Stimulated activated CD8-positive, alpha-beta memory T cell treated with anti-CD3 and anti-CD28 coated beads, Interleukin-12 subunit alpha, Interleukin-12 subunit beta, amount 100 ng/mL, for 1 hour (primary cell): Measurements from ENCODE around the gene YJU2.
A peak's percentile ranks its signal among the peaks of the same experiment; 100 is the strongest.
"Not testable (repeated sequence)": the region's sequence is repeated elsewhere in the genome, so short reads cannot be mapped to it uniquely, and the experiment has no call there.

Source experiments
- DNase-seq: peaks from one replicate; pipeline ENCODE4 v3.0.0-alpha.2; 2020; ENCODE audit warnings: low read depth

YJU2 gene

DNA sequence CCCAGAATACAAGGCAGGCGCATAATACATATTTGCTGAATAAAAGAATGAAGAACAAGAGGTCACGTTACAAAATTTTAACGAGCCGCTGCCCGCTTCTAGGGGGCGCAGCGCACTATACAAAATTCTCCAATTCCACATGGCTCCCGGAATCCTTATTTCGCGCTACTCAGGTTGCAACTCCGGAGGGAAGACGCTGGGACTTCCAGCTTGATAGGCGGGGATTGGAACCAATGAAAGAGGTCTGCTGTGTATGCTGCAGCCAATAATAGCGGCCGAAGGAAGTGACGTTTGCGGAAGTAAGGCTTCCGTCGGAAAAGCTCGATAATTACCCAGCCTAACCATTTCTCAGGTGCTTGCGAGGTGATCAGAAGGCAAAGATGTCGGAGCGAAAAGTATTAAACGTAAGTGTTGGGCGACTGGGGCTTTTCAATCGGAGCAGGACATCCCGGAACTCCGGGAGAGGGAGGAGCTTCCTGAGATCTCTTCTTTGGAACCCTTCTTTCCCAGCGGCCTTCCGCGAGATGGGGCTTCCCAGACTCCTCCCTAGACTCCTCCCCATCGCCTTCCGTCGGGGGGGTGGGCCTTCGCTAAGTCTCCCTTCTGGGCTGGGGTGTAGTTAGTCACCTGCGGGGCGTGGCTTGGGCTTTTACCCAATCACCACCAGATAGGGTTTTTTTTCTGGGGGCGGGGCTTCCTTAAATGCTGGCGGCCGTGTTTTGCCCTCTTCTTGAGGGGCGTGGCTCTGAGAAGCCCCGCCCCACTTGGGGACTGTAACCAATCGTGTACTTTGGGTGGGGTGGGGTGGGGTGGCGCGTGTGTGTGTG is at the start of gene YJU2:
Gene YJU2, plus strand, starts transcription at position 314 of the 827 bp plus-strand sequence. Its CDS starts 67 bp downstream, at position 381.
- peak; percentile 97 for DNase-seq

DNA sequence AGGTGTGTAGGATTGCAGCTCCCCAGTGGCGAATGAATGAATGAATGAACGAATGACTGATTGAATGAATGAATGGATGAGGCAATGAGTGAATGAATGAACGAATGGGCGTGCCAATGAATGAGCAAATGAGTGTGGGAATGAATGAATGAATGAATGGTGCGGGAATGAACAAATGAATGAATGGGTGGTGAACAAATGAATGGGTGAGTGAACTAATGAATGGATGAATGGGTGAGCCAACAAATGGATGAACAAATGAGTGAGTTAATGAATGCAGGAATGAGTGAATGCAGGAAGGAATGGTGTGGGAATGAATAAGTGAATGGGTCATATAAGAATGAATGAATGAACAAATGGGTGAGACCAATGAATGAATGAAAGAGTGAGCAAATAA is 49.7 kb upstream of the YJU2 start:
- DNase-seq = no peak

DNA sequence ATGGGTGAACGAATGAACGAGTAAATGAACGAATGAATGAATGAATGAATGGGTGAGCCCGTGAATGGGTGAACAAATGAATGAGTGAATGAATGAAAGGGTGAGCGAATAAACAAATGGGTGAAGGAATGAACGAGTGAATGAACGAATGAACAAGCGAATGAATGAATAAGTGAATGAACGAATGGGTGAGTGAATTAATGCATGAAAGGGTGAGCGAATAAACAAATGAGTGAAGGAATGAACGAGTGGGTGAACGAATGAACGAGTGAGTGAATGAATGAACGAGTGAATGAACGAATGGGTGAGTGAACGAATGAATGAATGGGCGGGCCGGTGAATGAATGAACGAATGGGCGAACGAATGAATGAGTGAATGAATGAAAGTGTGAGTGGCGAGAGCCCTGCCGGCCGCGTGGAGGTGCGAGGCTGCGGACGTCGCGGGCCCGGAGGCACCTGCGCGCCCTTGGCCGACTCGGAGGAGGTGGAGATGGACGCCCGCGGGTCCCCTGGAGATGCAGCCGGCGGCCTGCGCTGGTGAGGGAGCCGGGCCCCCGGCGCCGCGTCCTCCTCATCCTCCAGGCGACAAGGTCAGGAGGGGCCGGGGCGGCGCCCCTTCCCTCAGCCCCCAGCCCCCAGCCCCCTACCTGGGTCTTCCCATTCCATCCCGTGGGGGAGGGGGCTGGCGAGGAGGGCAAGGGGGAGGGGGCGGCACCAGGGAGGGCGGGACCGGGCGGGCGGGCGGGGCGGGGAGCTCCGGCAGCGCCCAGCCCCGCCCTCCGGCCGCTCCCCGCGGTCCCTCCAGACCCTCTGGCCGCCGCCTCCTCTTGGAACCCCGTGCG is 49.0 kb upstream of the YJU2 start:
- no peak for DNase-seq

DNA sequence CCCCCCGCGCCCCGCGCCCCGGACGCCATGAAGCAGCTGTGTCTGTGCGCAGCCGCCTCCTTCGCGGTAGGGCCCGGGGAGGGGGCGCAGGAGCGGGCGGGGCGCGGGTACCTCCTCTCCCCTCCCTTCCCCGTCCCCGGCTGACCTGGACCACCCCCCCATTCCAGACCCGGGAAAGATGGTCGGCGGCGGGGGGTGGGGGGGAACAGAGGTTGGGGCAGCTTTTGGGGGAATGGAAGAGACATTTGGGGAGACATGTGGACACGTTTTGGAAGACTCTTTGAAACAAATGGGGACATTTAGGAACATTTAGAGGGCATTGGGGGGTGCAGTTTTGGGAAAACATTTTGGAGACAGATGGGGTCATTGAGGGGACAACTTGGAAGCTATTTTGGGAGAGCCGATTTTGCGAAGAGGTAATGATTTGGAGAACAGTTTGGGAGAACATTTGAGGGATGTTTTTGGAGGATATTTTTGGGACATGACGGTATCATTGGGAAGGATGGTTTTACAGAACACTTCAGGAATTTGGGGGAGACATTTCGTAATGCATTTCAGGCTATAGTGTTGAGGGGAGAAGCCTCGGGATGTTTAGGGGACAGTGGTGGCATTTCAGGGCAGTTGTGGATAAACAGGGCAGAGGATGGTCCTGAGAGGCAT is 48.3 kb upstream of the YJU2 start:
- no peak for DNase-seq

DNA sequence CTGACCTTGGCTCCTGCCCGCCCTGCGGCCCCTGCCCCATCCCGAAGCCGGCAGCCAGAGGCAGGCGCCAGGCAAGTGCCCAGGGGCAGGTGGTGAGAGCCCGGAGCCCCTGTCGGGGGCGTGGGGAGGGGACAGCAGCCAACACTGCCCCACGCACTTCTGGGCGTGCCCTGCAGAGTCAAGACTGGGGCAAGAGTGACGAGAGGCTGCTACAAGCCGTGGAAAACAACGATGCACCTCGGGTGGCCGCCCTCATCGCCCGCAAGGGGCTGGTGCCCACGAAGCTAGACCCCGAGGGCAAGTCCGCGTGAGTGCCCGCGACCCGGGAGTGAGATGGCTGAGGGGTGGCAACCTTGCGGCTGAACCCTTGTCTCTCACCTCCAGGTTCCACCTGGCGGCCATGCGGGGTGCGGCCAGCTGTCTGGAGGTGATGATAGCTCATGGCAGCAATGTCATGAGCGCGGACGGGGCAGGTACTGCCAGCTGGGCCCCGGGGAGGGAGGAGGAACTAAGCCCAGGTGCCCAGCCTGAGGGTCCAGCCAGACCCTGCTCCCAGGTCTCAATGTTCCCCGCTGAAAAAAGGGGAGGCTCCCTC is 47.1 kb upstream of the YJU2 start:
- no peak for DNase-seq

DNA sequence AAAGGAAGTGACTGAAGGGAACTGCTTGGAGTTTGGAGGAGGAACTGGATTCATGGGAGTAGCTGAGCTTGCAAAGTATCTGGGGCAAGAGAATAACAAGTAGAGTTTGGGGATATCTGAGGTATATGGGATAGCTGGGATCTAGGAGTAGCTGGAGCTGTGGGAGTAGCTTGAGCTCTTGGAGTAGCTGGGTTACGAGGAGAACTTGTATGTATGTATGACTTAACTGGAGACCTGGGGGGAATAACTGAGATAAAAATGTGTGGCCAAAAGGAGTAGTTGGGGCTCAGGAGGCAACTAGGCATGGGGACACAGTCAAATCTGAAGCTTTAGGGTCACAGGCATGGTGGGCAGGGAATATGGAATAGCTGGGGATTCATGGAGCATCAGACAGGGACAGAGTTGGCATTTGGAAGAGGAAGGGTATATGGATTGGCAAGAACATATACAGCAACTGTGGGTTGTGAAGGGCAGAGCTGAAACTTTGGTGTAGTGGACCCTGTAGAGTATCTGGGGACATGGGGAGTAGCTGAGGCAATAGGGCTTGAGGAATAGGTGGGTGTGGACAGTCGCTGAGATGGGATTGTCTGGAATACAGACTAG is 45.8 kb upstream of the YJU2 start:
- DNase-seq = no peak

DNA sequence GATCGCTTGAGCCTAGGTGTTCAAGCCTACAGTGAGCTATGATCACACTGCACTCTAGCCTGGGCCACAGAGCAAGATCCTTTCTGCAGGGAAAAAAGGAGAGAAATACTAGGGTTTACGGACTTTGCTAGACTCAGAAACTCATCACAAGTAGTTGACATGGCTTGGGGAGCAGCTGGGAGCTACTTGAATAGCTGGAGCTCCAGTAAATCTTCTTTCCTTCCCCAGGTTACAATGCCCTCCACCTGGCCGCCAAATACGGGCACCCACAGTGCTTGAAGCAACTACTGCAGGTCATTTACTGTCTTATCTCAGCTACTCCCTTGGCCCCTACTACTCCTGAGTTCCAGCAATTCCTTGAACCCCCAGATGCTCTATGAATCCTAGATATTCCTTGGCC is 45.1 kb upstream of the YJU2 start:
- DNase-seq = no peak

DNA sequence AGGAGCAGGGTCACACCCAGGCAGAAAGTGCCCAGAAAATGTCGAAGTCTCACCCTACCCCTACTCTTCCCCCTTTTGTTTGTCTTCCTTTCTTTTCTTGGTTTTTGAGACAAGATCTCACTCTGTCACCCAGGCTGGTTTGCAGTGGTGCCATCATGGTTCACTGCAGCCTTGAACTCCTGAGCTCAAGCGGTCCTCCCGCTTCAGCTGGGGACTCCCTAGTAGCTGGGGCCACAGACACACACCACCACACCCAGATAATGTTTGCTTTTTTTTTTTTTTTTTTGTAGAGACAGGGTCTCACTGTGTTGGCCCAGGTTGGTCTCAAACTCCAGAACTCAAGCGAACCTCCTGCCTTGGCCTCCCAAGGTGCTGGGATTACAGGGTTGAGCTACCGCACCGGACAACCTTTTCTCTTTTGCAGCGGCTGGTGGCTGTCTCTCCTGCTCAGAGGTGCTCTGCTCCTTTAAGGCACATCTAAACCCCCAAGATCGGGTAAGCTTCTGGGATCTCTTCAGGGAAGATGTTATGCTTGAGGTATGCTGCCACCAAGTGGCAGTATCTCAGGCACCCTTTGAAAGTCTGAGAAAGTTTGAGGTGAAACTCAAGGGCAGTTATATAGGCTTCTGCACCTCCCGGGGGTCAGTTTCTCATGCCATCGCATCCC is 39.9 kb upstream of the YJU2 start:
- no peak for DNase-seq

DNA sequence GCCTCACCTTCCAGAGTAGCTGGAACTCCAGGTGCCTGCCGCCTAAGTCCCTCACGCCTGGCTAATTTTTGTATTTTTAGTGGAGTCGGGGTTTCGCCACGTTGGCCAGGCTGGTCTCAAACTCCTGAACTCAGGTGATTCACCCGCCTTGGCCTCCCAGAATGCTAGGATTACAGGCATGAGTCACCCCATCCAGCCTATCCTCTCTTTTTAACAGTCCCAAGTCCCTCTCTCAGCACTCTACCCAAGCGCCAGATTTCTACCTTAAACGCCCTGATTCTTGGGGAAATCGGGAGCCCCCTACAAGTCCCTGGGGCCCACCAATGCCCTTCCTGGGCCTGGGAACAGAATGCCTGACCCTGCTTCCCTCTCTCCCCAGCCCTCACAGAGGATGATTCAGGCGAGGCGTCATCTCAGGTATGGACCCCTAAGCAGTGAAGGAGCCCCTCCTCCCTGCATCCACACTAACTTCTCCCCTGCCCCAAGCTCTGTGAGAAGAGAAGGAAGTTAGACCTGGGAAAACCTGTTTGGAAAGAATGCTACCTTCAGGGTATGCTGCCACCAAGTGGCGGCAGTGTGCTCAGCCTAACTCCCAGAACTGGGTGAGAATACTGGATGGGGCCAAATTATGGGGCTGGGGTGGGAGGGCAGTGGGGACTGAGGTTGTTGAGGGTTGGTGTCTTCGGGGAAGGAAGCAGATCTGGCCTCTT is 38.3 kb upstream of the YJU2 start:
- no peak for DNase-seq

DNA sequence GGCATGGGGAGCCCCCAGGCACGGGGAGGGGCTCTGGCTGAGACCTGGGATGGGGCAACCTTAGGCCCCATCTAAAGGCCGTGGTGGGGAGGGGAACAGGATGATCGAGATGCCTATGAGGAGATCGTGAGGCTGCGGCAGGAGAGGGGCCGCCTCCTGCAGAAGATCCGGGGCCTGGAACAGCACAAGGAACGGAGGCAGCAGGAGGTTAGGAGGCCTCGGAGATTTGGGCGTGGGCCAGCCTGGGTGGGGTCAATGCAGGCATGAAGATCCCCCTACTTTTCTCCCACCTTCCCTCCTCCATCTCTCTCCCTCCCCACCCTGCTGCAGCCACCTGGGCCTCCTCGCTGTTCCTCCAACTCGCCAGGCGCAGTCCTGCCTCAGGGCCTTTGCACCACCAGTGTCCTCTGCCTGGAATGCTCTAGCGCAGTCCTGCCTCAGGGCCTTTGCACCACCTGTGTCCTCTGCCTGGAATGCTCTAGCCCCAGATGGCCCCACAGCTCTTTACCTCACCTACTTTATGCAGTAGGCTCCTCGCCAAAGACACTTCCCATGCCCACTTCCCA is 36.6 kb upstream of the YJU2 start:
- DNase-seq = no peak

DNA sequence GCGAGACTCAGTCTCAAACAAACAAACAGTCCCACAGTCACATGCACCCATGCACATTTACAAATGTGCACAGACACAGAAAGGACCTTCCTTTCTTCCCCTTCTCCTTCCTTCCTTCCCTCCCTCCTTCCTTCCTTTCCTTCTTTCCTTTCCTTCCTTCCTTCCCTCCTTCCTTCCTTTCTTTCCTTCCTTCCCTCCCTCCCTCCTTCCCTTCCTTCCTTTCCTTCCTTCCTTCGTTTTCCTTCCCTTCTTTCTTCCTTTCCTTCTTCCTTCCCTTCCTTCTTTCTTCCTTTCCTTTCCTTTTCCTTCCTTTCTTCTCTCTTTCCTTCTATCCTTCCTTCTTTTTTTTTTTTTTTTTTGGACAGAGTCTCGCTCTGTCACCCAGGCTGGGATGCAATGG is 33.8 kb upstream of the YJU2 start:
- no peak for DNase-seq

DNA sequence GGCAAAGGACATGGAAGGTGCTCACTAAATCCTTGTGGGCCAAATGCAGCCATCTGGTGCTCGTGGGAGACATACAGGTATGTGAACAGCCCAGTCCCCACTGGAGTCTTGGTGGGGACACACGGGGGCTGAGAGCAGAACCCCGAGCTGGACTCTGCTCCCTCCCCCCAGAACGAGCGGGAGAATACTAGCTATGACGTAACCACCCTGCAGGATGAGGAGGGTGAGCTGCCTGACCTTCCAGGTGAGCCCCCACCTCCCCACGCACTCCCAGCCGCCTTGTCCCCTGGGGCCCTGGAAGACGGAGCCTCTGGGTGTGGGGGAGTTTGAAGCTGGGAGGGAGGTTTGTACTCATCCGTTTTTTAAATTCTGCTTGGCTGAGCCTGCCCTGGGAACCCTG is 31.1 kb upstream of the YJU2 start:
- DNase-seq = no peak

DNA sequence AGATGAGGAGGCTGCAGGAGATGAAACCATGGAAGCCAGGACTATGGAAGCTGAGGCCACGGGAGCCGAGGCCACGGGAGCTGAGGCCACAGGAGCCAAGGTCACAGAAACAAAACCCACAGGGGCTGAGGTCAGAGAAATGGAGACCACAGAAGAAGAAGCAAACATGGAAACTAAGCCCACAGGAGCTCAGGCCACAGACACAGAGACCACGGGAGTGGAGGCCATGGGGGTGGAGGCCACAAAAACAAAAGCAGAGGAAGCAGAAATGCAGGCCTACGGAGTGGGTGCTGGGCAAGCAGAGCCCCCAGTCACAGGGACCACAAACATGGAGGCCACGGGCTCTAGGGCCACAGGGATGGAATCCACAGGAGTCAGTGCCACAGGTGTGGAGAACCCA is 30.0 kb upstream of the YJU2 start:
- no peak for DNase-seq

DNA sequence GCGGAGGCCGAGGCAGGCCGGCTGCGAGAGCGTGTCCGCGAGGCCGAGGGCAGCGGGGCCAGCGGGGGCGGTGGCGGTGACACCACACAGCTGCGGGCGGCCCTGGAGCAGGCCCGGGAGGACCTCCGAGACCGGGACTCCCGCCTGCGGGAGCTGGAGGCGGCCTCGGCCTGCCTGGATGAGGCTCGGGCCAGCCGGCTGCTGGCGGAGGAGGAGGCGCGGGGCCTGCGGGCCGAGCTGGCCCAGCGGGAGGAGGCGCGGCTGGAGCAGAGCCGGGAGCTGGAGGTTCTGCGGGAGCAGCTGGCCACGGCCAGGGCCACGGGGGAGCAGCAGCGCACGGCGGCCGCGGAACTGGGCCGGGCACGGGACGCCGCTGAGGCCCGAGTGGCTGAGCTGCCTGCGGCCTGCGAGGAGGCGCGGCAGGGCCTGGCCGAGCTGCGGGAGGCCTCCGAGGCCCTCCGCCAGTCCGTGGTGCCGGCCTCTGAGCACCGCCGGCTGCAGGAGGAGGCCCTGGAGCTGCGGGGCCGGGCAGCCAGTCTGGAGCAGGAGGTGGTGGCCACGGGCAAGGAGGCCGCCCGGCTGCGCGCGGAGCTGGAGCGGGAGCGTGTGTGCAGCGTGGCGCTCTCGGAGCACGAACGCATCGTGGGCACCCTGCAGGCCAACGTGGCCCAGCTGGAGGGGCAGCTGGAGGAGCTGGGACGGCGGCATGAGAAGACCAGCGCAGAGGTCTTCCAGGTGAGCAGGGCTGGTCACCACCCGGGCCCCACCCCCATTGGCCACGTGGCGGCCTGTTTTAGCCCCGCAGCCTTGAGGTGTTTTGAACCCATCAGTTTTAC is 29.2 kb upstream of the YJU2 start:
- DNase-seq = no peak

DNA sequence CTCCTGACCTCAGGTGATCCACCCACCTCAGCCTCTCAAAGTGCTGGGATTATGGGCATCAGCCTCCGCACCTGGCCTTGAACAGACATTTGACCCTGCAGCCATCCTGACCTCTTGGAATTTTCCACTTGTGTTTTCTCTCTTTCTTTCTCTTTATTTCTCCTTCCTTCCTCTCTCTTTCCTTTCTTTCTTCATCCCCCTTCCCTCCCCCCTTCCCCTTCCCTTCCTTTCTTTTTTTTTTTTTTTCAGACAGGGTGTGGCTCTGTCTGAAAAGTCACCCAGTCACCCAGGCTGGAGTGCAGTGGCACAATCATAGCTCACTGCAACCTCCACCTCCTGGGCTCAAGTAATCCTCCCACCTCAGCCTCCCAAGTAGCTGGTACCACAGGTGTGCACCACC is 28.4 kb upstream of the YJU2 start:
- DNase-seq = not testable (repeated sequence)

DNA sequence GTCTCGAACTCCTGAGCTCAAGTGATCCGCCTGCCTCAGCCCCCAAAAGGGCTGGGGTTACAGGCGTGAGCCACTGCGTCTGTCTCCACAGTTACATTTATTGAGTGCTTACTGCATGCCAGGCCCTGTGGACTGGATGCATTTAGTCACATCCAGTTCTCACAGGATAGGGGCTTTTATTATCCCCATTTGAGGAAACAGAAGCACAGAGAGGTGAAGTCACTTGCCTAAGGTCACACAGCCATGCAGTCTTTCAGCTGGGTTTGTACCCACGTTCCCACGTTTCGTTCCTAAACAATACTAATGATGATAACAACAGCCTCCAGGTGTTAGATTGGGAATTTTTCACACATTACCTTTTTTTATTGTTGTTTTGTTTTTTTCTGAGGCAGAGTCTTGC is 26.7 kb upstream of the YJU2 start:
- DNase-seq = no peak

DNA sequence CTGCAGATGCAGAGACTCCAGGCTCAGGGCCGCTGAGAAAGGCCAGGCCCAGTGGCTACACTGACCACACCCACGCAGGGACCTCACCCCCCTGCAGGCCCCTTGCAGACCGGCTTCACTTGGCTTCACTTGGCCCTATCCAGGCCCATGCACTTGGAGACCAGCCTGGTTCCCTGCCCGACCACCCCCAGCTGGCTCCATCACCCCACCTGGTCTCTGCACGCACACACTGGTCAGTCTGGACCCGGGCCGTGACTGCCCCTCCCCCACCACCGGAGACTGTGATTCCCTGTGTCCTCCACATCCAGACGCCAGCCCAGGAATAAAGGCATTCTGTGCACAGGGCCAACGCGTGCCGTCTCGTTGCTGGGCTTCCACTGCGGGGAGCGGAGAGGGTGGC is 22.4 kb upstream of the YJU2 start:
- DNase-seq = no peak

DNA sequence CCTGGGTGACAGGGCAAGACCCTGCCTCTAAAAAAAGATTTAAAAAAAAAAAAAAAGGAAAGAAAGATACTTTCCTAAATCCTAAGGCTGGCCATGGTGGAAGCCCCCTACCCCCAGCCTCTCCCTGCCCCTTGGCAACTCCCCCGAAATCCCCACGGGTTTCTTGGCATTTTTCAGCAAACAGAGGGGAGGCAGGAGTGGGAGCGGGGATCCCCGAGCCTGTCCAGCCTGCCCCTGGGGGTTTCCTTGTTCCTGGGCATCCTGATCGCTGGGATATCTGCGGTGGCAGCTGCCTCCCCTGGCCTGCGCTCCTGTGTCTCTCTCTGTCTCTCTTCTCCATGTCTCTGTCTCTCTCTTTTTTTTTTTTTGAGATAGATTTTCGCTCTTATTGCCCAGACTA is 21.0 kb upstream of the YJU2 start:
- DNase-seq = no peak

DNA sequence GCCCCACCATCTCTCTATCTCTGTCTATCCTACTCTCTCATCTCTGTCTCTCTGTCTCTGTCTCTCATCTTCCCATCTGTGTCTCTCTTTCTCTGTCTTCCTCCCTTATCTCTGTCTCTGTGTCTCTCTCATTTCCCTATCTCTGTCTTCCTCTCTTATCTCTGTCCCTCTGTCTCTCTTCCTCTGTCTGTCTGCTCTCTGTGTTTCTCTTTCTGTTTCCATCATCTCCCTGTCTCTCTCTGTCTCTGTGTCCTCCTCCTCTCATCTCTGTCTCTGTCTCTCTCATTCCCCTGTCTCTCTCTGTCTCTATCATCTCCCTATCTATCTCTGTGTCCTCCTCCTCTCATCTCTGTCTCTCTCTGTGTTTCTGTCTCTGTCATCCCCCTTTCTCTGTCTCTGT is 19.1 kb upstream of the YJU2 start:
- no peak for DNase-seq

DNA sequence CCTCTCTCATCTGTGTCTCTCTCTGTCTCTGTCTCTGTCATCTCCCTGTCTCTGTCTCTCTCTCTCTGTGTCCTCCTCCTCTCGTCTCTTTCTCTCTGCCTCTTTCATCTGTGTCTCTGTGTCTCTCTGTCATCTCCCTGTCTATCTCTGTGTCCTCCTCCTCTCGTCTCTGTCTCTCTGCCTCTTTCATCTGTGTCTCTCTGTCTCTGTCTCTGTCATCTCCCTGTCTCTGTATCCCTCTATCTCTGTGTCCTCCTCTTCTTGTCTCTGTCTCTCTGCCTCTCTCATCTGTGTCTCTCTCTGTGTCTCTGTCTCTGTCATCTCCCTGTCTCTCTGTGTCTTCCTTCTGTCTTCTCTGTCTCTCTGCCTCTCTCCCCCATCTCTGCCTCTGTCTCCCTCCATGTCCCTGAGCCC is 18.1 kb upstream of the YJU2 start:
- no peak for DNase-seq
